ENCODE data around the gene STK38L. TPM values are rescaled to one million over a fixed set of nuclear protein-coding genes. Genes with fewer than 3 reads are reported as not detected.

STK38L gene
- total RNA-seq, 5 donors from 2014 or later (not counting 1 experiment from before 2014, with no cell fraction given) = 13.5 to 19.6 (median 18.3) TPM

- Mint-ChIP-seq H3K36me3 (peaks cover 21% of the 10 kb centered on the region), H3K4me1 (no peaks in the 10 kb centered on the region), H3K4me3 (no peak overlapping the region), H3K27me3 (no peaks in the 10 kb centered on the region), H3K9me3 (no peaks in the 10 kb centered on the region), H3K27ac (peak overlapping the region; percentile 29 to 45)
- Histone ChIP-seq H3K27me3 (replicated peaks in 1 of 2; ENCODE audit: control insufficient read depth in 2 of 2, extremely low read depth in 1 of 2, insufficient read depth in 2 of 2, low read length in 1 of 2) (no peaks in the 10 kb centered on the region), H3K4me1 (ENCODE audit: control insufficient read depth in 1 of 2, extremely low read depth in 1 of 2, insufficient read depth in 2 of 2, low read length in 2 of 2) (no peaks in the 10 kb centered on the region), H3K9me3 (no peaks in the 10 kb centered on the region), H3K4me3 (ENCODE audit: control insufficient read depth in 1 of 2, extremely low read depth in 1 of 2, low read length in 1 of 2) (no peak overlapping the region), H3K27ac (ENCODE audit: low read length) (no peak overlapping the region), H3K36me3 (ENCODE audit: control insufficient read depth in 2 of 2, extremely low read depth in 1 of 2, insufficient read depth in 1 of 2, low read length in 1 of 2) (peaks cover 4 to 23% of the 10 kb centered on the region in 2 donors)
- DNase-seq (peak in 1 of 35 experiments; percentile 61), ATAC-seq (replicated peaks in 1 of 4) (peak in 1 of 4 experiments; percentile 42)
- WGBS (ENCODE audit: insufficient coverage) = no CpG with 5 or more reads among the region's 1 CpG
- ChIA-PET POLR2A (interaction anchor here (0.6 to 1.2 kb wide), 4 partner anchors 81 to 1190 kb away, joined by 3 read pairs; no protein-coding TSS in a partner anchor), CTCF (interaction anchor here (0.6 to 5.6 kb wide), 44 partner anchors 9 to 1350 kb away, joined by 3 to 89 read pairs (median 4); partner anchors contain the start of genes ITPR2 (in 1 of the 2), MED21 (in 1 of the 2), STK38L (in 1 of the 2) and TM7SF3 (in 1 of the 2))
These were observed 61.8 kb downstream of the STK38L start for GRCh38 chr12:27305673-27306456.

DNA sequence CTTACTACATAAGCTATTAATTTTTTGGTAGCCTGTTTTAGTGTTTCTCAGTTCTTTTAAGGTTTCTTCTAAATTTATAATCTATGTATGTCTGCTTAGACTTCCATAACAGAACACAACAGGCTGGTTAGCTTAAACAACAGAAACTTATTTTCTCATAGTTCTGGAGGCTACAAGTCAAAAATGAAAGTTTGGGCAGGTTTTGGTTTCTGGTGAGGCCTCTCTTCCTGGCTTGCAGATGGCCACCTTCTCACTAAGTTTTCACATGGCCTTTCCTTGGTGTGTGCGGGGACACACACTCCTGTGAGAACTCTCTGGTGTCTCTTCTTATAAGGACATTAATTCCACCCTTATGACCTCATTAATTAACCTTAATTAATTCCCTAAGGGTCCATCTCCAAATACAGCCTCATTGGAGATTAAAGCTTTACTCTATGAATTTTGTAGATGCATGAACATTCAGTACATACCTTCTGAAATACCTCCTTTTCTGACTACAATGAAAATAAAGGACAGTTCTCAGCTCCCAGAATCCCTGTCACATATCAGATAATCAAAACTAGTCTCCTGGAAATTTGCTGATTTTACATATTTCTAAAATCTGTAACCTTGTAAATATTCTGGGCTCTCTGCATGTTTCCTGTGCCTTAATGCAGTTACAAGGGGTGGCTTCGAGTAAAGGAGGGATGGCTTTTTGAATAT lies 65.4 kb downstream of the STK38L start:
- no peak overlapping the region for H3K27ac Mint-ChIP-seq
- H3K9me3 Mint-ChIP-seq = no peaks in the 10 kb centered on the region
- peaks cover 12 to 25% of the 10 kb centered on the region in 2 donors for H3K36me3 ChIP-seq (ENCODE audit: control insufficient read depth in 2 of 2, extremely low read depth in 1 of 2, insufficient read depth in 1 of 2, low read length in 1 of 2)

DNA sequence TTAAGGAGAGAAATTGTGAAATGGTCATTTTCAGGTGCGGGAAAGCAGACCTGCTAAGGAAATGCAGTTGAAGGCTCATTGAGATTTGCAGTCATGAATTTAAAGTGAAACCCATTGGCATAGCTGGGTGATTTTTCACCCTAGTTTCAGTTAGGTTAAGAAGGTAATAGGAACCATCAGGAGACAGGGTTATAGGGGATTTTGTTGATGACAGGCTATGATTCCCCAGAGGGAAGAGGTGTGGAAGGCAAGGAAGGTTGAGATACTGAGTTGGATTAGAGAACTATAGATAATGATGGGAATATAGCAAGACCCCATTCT lies 65.9 kb downstream of the STK38L start:
- Mint-ChIP-seq H3K36me3 (peaks cover 25% of the 10 kb centered on the region), H3K4me3 (no peak overlapping the region), H3K27ac (no peak overlapping the region), H3K4me1 (no peaks in the 10 kb centered on the region), H3K27me3 (no peaks in the 10 kb centered on the region), H3K9me3 (no peaks in the 10 kb centered on the region)
- 100% methylated on average over 1 of the region's 1 CpG for WGBS (ENCODE audit: insufficient coverage)
- no peak overlapping the region for H3K4me3 ChIP-seq (ENCODE audit: control insufficient read depth in 1 of 2, extremely low read depth in 1 of 2, low read length in 1 of 2)
- H3K27me3 ChIP-seq (replicated peaks in 1 of 2; ENCODE audit: control insufficient read depth in 2 of 2, extremely low read depth in 1 of 2, insufficient read depth in 2 of 2, low read length in 1 of 2) = no peaks in the 10 kb centered on the region
- no peak for DNase-seq
- H3K27ac ChIP-seq (ENCODE audit: low read length) = no peak overlapping the region
- H3K36me3 ChIP-seq (ENCODE audit: control insufficient read depth in 2 of 2, extremely low read depth in 1 of 2, insufficient read depth in 1 of 2, low read length in 1 of 2) = peaks cover 12 to 26% of the 10 kb centered on the region in 2 donors
- H3K9me3 ChIP-seq = no peaks in the 10 kb centered on the region
- ChIA-PET CTCF (no interaction called here), POLR2A (no interaction called here)
- ATAC-seq (replicated peaks in 1 of 4) = no peak
- H3K4me1 ChIP-seq (ENCODE audit: control insufficient read depth in 1 of 2, extremely low read depth in 1 of 2, insufficient read depth in 2 of 2, low read length in 2 of 2) = no peaks in the 10 kb centered on the region

More for the DNA sequence above, 65.4 kb downstream of the STK38L start:
- ChIA-PET CTCF (interaction anchor here (0.6 to 1.2 kb wide), 3 partner anchors 17 to 424 kb away, joined by 3 to 5 read pairs (median 4); no protein-coding TSS in a partner anchor), POLR2A (no interaction called here)
- Histone ChIP-seq H3K27ac (ENCODE audit: low read length) (no peak overlapping the region), H3K27me3 (replicated peaks in 1 of 2; ENCODE audit: control insufficient read depth in 2 of 2, extremely low read depth in 1 of 2, insufficient read depth in 2 of 2, low read length in 1 of 2) (no peaks in the 10 kb centered on the region), H3K9me3 (no peaks in the 10 kb centered on the region), H3K4me3 (ENCODE audit: control insufficient read depth in 1 of 2, extremely low read depth in 1 of 2, low read length in 1 of 2) (no peak overlapping the region), H3K4me1 (ENCODE audit: control insufficient read depth in 1 of 2, extremely low read depth in 1 of 2, insufficient read depth in 2 of 2, low read length in 2 of 2) (no peaks in the 10 kb centered on the region)
- 100% methylated on average over 1 of the region's 2 CpGs for WGBS (ENCODE audit: insufficient coverage)
- no peaks in the 10 kb centered on the region for H3K27me3 Mint-ChIP-seq
- no peak for DNase-seq
- no peaks in the 10 kb centered on the region for H3K4me1 Mint-ChIP-seq
- H3K4me3 Mint-ChIP-seq = no peak overlapping the region
- peaks cover 23% of the 10 kb centered on the region for H3K36me3 Mint-ChIP-seq
- ATAC-seq (replicated peaks in 1 of 4) = no peak

- Mint-ChIP-seq H3K27me3 (no peaks in the 10 kb centered on the region), H3K4me3 (no peak overlapping the region), H3K27ac (no peak overlapping the region), H3K4me1 (no peaks in the 10 kb centered on the region), H3K36me3 (peaks cover 33% of the 10 kb centered on the region), H3K9me3 (no peaks in the 10 kb centered on the region)
- ATAC-seq (replicated peaks in 1 of 4) = no peak
- Histone ChIP-seq H3K27ac (ENCODE audit: low read length) (no peak overlapping the region), H3K4me1 (ENCODE audit: control insufficient read depth in 1 of 2, extremely low read depth in 1 of 2, insufficient read depth in 2 of 2, low read length in 2 of 2) (no peaks in the 10 kb centered on the region), H3K36me3 (ENCODE audit: control insufficient read depth in 2 of 2, extremely low read depth in 1 of 2, insufficient read depth in 1 of 2, low read length in 1 of 2) (peaks cover 7 to 37% of the 10 kb centered on the region in 2 donors), H3K27me3 (replicated peaks in 1 of 2; ENCODE audit: control insufficient read depth in 2 of 2, extremely low read depth in 1 of 2, insufficient read depth in 2 of 2, low read length in 1 of 2) (no peaks in the 10 kb centered on the region), H3K4me3 (ENCODE audit: control insufficient read depth in 1 of 2, extremely low read depth in 1 of 2, low read length in 1 of 2) (no peak overlapping the region), H3K9me3 (no peaks in the 10 kb centered on the region)
- ChIA-PET POLR2A (no interaction called here), CTCF (interaction anchor here (1.1 kb wide), 2 partner anchors 11 kb away, joined by 3 to 9 read pairs; no protein-coding TSS in a partner anchor)
- no peak for DNase-seq
- no CpG with 5 or more reads among the region's 1 CpG for WGBS (ENCODE audit: insufficient coverage)
These were observed 72.9 kb downstream of the STK38L start for GRCh38 chr12:27316947-27317346.

DNA sequence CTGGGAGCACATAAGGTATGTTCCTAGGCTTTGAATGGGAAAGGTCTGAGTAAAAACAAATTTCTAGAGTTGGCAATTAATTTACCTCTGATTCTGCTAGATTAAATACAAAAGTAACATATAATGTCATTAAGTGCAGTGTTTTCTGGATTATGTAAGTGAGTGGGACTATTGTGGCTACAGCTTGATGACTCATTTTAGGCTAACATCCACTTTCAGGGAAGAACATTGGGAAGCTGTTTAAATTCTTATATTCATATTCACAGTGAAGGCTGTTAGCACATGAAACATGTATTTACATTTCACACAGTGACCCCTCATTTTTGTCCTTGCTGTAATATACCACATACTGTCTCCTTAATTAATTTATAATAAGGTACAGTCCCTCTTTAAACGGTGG lies 75.3 kb downstream of the STK38L start:
- Histone ChIP-seq H3K4me1 (ENCODE audit: control insufficient read depth in 1 of 2, extremely low read depth in 1 of 2, insufficient read depth in 2 of 2, low read length in 2 of 2) (no peaks in the 10 kb centered on the region), H3K36me3 (ENCODE audit: control insufficient read depth in 2 of 2, extremely low read depth in 1 of 2, insufficient read depth in 1 of 2, low read length in 1 of 2) (peaks cover 0 to 35% of the 10 kb centered on the region in 2 donors), H3K27ac (ENCODE audit: low read length) (no peak overlapping the region), H3K27me3 (replicated peaks in 1 of 2; ENCODE audit: control insufficient read depth in 2 of 2, extremely low read depth in 1 of 2, insufficient read depth in 2 of 2, low read length in 1 of 2) (no peaks in the 10 kb centered on the region), H3K9me3 (no peaks in the 10 kb centered on the region), H3K4me3 (ENCODE audit: control insufficient read depth in 1 of 2, extremely low read depth in 1 of 2, low read length in 1 of 2) (no peak overlapping the region)
- no peak for ATAC-seq (replicated peaks in 1 of 4)
- DNase-seq = no peak
- Mint-ChIP-seq H3K27ac (no peak overlapping the region), H3K9me3 (no peaks in the 10 kb centered on the region), H3K36me3 (peaks cover 20% of the 10 kb centered on the region), H3K4me3 (no peak overlapping the region), H3K27me3 (no peaks in the 10 kb centered on the region), H3K4me1 (no peaks in the 10 kb centered on the region)
- ChIA-PET POLR2A (interaction anchor here in 1 of 2 donors (0.5 kb wide), 1 partner anchor 42 kb away, joined by 4 read pairs; no protein-coding TSS in a partner anchor), CTCF (interaction anchor here in 1 of 2 donors (1.1 kb wide), 1 partner anchor 12 kb away, joined by 3 read pairs; no protein-coding TSS in a partner anchor)
- no CpG with 5 or more reads among the region's 1 CpG for WGBS (ENCODE audit: insufficient coverage)

DNA sequence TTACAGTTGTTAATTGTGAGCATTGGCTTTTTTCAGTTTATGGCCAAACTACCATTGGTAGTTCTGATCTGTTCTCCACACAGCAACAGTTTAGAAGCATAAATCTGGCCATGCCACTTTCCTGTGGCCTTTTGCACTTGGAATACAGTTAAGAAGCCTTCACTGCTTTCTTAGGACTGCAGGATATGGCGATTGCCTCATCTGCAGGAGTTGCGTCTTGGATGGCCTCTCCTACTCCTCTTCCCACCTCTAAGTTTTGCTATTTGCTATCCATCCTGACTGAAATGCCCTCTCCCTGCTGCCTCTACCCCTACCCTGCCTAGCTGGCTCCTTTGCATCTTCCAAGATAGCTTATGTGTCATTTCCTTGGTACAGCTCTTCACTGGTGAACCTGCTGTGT lies 75.8 kb downstream of the STK38L start:
- Mint-ChIP-seq H3K27me3 (no peaks in the 10 kb centered on the region), H3K36me3 (peaks cover 20% of the 10 kb centered on the region), H3K27ac (no peak overlapping the region), H3K9me3 (no peaks in the 10 kb centered on the region), H3K4me3 (no peak overlapping the region), H3K4me1 (no peaks in the 10 kb centered on the region)
- POLR2A ChIA-PET = interaction anchor here in 1 of 2 donors (0.5 kb wide), 1 partner anchor 42 kb away, joined by 4 read pairs; no protein-coding TSS in a partner anchor
- WGBS (ENCODE audit: insufficient coverage) = 100% methylated on average over 2 of the region's 2 CpGs
- Histone ChIP-seq H3K9me3 (no peaks in the 10 kb centered on the region), H3K4me1 (ENCODE audit: control insufficient read depth in 1 of 2, extremely low read depth in 1 of 2, insufficient read depth in 2 of 2, low read length in 2 of 2) (no peaks in the 10 kb centered on the region), H3K4me3 (ENCODE audit: control insufficient read depth in 1 of 2, extremely low read depth in 1 of 2, low read length in 1 of 2) (no peak overlapping the region), H3K36me3 (ENCODE audit: control insufficient read depth in 2 of 2, extremely low read depth in 1 of 2, insufficient read depth in 1 of 2, low read length in 1 of 2) (peaks cover 0 to 35% of the 10 kb centered on the region in 2 donors), H3K27me3 (replicated peaks in 1 of 2; ENCODE audit: control insufficient read depth in 2 of 2, extremely low read depth in 1 of 2, insufficient read depth in 2 of 2, low read length in 1 of 2) (no peaks in the 10 kb centered on the region), H3K27ac (ENCODE audit: low read length) (no peak overlapping the region)
- ATAC-seq (replicated peaks in 1 of 4) (no peak), DNase-seq (no peak)
- CTCF ChIA-PET = interaction anchor here (0.6 to 1.1 kb wide), 4 partner anchors 13 to 1995 kb away, joined by 3 to 7 read pairs (median 5); no protein-coding TSS in a partner anchor

Measured in T-cell (primary cell).